ENCODE results near the gene DNAH8.

The DNAH8 gene

GRCh38 chr6:39026175-39026574 lies 311.1 kb downstream of the DNAH8 start:
- FAIRE-seq: no peak

- FAIRE-seq: no peak
Measured at GRCh38 chr6:39029156-39030011, 314.3 kb downstream of the DNAH8 start.

GRCh38 chr6:39035681-39036080 lies 320.6 kb downstream of the DNAH8 start:
- FAIRE-seq: no peak

- no peak for FAIRE-seq
Measured at GRCh38 chr6:39037082-39037508, 322.0 kb downstream of the DNAH8 start.

GRCh38 chr6:39037707-39038106 lies 322.6 kb downstream of the DNAH8 start:
- FAIRE-seq: no peak

GRCh38 chr6:39040080-39040673 lies 325.1 kb downstream of the DNAH8 start:
- no peak for FAIRE-seq

- no peak for FAIRE-seq
Measured at GRCh38 chr6:39041072-39041471, 326.0 kb downstream of the DNAH8 start.

GRCh38 chr6:39043776-39044175 lies 328.7 kb downstream of the DNAH8 start:
- no peak for FAIRE-seq

- FAIRE-seq: no peak
Measured at GRCh38 chr6:39044181-39044580, 329.1 kb downstream of the DNAH8 start.

DNA sequence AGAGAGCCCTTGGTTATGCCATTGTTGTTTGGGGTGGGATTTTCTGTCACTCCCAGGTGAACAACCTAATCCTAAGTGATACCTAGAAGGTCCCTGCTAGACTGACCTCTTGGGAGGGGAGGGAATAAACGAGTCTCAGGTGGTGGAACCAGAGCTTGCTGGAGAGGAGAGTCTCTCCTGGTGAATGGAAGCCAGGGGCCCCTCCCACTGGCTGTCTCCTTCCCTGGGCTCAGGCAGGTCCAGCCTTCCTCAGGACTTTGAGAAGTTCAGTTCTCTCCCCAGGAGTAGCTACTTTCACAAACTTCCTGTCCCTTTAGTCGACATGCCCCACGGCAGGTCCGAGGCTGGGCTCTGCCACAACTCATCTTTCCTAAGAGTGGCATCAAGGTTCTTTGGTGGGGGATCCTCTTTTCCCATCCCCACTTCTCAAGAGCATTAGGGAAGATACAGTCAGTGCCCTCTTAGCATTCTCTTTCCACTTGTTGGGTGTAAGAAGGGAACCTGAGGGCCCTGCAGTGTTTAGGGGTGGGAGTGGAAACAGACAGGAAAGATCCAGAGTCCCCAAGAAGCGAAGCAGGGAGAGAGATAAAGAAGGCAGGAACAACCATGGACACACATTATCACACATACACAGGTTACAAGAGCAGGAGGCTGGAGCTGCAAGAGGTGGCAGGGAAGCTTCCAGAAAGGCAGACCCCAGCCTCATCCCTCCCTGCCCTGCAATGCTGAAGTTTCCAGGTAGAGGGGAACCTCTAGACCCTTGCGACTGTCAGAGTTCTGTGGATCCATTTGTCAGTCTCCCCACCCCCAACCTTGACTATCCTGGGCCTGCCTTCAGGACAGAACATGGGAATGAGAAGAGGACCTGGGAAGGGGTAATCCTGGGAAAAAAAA lies 332.6 kb downstream of the DNAH8 start:
- FAIRE-seq: no peak

DNA sequence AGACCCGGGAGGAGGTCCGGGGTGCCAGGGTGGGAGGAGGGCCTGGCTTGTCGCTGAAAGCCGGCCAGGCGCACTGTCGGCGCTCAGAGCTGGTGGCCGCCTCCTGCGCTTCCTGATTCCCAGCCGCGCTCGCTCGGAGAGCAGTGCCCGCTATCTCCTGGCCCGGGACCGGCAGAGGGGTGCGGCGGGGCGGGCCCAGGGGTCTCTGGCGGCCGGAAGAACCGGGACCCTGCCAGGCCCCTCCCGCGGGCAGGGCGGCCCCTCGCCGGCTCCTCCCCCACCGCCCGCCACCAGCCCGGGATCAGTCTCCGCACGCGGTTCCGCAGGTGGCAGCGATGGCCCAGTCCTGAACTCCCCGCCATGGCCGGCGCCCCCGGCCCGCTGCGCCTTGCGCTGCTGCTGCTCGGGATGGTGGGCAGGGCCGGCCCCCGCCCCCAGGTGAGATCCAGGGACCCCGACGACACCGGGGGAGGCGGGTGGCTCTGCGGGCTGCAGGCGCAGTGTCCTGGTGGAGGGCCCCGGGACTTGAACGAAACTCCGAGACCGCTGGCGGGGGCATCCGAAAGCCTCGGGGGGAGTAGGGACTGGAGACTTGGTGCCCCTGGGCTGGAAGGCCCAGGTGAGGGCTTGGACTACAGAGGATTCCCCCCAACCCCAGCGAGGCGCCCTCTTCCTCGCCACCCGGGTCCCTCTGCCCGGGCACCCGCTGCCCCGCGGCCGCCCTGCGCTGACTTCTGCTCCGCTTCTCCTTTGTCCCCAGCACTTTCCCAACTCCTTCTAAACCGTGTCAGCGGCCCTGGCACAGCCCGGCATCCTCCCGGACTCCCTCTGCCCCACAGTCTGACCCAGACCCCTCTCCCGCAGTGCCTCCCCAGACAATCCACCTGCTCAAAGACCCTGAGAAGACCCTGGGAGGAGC lies 333.6 kb downstream of the DNAH8 start, which contains the start of gene GLP1R:
Gene GLP1R, plus strand, starts transcription at position 301 of the 919 bp plus-strand sequence. Its CDS starts 60 bp downstream, at position 361.
- no peak for FAIRE-seq

GRCh38 chr6:39049575-39050283 lies 334.6 kb downstream of the DNAH8 start:
- FAIRE-seq: no peak

GRCh38 chr6:39050453-39051112 lies 335.5 kb downstream of the DNAH8 start:
- FAIRE-seq: no peak

DNA sequence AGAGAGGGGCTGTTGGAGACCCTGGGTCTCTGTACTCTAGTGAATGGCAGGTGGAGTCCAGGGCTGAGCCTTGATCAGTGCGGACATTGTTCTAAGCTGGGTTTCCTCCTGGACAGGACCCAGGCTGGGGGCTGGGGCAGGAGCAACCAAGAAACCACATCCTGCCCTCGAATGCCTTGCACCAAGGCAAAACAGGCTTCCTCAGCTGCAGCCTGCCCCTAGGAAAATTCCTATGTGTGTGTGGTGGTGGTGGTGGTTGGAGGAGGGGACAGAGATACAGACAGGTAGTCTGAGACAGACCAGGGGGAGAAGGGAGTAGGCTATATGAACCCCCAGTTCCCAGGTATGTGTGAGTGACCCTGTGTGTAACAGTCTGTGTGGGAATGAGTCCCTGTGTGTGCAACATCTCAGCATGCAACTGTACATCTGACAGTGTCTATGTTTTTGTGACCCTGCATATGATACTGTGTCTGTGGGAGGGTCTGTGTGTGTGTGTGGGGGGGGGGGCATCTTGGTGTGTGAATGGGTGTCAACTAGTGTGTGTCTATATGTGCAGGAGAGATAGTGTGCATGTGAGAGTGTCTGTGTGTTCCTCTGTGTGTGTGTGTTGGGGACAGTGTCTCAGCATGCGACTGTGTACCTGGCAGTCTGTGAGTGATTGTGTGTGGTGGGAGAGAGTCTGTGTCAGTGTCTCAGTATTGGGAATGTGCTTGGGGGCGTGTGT lies 336.4 kb downstream of the DNAH8 start:
- FAIRE-seq: no peak

DNA sequence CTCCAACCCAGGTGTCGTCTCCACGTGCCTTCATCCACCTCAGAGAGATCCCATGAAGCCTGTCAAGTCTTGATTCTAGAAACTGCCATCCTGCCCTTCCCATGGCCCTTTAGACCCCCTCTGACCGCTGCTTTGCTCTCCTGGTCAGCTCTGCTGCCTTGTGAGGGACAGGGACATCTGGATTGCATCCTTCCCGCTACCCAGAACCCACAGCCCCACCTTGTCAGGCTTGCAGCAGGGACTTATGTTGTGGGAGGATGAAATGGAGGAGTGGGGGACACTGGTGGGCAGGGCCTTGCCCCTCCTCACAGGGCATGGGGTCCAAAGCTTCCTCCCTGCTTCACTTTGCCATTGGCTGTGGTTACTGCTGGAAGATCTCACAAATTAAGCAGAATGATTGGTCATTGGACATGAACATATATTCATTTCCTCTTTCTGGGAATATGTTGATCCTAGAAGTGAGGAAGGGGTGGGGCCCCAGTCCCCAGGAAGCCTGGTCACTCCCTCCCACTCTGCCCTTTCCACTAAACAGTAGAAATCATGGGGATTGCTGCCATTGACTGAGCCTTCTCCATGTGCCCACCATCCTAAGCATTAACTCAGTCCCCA lies 338.0 kb downstream of the DNAH8 start:
- no peak for FAIRE-seq

DNA sequence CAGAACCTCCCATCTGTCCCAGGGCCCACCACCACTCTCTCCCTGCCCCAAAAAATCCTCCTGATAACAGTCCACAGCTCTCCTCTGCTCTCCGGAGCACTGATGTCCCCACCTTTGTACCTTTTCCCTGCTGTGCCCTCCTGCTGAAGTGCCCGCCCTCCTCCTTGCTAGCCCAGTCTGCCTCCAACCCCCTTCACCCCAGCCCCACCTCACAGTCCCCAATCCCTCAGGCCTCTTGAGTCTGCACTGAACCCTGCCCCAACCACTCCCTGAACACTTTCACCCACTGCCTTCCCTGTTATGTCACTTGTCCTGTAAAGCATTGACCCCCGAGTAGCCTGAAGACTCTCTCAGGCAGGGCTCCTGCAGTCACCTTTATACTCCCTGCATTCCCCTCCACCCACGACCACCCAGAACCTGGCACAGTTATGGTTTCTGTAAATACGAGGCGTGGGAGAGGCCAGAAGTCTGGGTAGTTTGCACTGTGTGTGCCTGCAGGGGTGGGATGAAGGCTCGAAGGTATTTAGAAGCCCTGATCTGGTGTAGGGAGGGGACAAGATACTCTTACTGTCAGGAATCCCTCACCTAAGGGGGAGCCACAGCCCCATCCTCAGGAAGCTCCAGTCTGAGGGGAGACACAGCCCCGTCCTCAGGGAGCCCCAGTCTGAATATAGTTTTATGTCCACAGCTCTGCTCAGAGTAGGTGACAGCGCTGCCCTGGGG lies 338.9 kb downstream of the DNAH8 start:
- no peak for FAIRE-seq

DNA sequence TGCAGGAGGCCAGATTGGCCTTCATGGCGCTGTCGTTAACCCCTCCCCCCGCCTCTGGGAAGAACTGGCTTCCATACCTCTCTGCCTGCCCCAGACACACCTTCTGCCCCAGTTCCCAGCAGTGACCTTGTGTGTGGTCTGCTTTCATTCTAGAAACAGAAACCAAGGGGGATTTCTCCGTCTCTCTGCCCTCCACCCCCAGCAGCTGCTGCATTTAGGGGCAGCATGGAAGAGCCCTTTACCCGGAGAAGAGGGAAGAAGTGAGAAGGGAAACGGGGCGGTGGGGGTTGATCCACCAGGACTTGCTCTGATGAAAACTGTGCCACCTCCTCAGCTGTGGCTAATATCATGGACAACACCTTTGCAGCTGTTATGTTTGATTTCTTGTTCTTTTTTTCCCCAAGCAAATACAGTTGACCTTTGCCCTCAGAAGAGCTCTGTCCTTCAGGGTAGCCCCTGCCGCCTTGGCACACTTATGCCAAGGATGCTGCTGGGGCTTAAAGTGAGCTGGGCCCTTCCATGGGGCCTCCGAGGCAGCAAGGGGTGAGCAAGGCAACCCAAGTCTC lies 339.5 kb downstream of the DNAH8 start:
- FAIRE-seq: no peak

- no peak for FAIRE-seq
Measured at GRCh38 chr6:39055661-39056060, 340.6 kb downstream of the DNAH8 start.

DNA sequence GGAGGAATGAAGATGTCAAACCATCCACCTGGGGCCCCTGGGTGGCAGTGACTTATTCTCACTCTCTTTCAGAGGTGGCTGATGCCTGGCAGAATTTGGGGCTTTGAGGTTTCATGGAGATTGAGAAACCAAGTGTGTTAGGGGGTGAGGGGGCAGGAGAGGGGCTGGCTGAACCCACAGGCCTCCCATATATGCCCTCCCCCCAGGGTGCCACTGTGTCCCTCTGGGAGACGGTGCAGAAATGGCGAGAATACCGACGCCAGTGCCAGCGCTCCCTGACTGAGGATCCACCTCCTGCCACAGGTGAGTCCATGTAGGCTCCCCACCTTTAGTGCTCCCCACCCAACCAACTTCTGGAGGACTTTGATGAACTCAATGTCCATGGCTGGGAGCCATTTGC lies 341.1 kb downstream of the DNAH8 start:
- no peak for FAIRE-seq
